GM12878 (cell line): ENCODE results near the gene STK39. TPM values are rescaled to one million over a fixed set of nuclear protein-coding genes. Genes with fewer than 3 reads are reported as not detected.

Experiments
- ATAC-seq: fragments of 200-7000 bp; cut with Tn5 transposase; 3 replicates; pipeline ENCODE4 v1.9.1; 2020; ENCODE audit warnings: mild to moderate bottlenecking, moderate library complexity
- BruUV-seq: library from RNA; stranded (reverse); fragments of 400-500 nt; replicated peaks from 2 replicates; lab custom pipeline; 2021; lab: Mats Ljungman, UMichigan
- CTCF ChIA-PET: fragments of 300-600 bp; sonication (Branson Sonifier 250); formaldehyde crosslinking; extraction: SDS; loops from one replicate; lab custom pipeline; 2021; ENCODE audit warnings: inconsistent platforms; lab: Yijun Ruan, JAX
- POLR2A ChIA-PET: fragments of 350-600 bp; formaldehyde crosslinking; extraction: SDS; loops from one replicate; lab custom pipeline; 2021; ENCODE audit warnings: inconsistent platforms; lab: Charles Lee
- RAD21 ChIA-PET: fragments of 300-600 bp; sonication (Branson Sonifier 250); formaldehyde crosslinking; loops from one replicate; lab custom pipeline; 2023; ENCODE audit warnings: antibody characterized with exemption; ENCODE audit not compliant: unreplicated experiment; lab: Charles Lee
- SMC1A ChIA-PET: fragments of 300-600 bp; sonication (Branson Sonifier 250); formaldehyde crosslinking; loops from one replicate; lab custom pipeline; 2023; ENCODE audit not compliant: unreplicated experiment, uncharacterized antibody; lab: Charles Lee
- DNase-seq: peaks from one replicate; pipeline ENCODE4 v3.0.0-alpha.2; 2011; ENCODE audit warnings: low read depth, low spot score
- FAIRE-seq: peaks from 3 replicates; lab custom pipeline; 2011; peaks lifted over from hg19 to GRCh38; lab: Jason Lieb, UNC
- H2AFZ ChIP-seq: 2 replicates; pipeline ENCODE4 v1.6.0; 2011; ENCODE audit warnings: low read depth, low read length, control low read depth; ENCODE audit not compliant: control insufficient read depth
- H3K27ac ChIP-seq: 2 replicates; pipeline ENCODE4 v1.5.1; 2011; ENCODE audit warnings: control low read depth; ENCODE audit not compliant: control insufficient read depth, insufficient read depth
- H3K27me3 ChIP-seq, 2 experiments: replicated peaks in 1 of 2; 2 replicates each; pipeline versions ENCODE4 v1.6.0 to v1.6.1; 2011; ENCODE audit warnings: low read length in 1 of 2; ENCODE audit not compliant: control insufficient read depth in 2 of 2, insufficient read depth in 2 of 2
- H3K36me3 ChIP-seq, 2 experiments: 2 replicates each; pipeline ENCODE4 v1.5.1; 2011; ENCODE audit warnings: low read length in 1 of 2; ENCODE audit not compliant: control insufficient read depth in 2 of 2, insufficient read depth in 2 of 2
- H3K4me1 ChIP-seq: 2 replicates; pipeline ENCODE4 v1.6.1; 2011; ENCODE audit warnings: mild to moderate bottlenecking, low read length, moderate library complexity, mixed read lengths; ENCODE audit not compliant: control insufficient read depth, insufficient read depth
- H3K4me2 ChIP-seq: 2 replicates; pipeline ENCODE4 v1.6.0; 2011; ENCODE audit warnings: control low read depth; ENCODE audit not compliant: control insufficient read depth, insufficient read depth
- H3K4me3 ChIP-seq: fragments of 200-600 bp; sonication (generic); 2 replicates; pipeline ENCODE4 v1.5.1; 2016
- H3K79me2 ChIP-seq: 2 replicates; pipeline ENCODE4 v1.6.0; 2011; ENCODE audit warnings: low read length; ENCODE audit not compliant: control insufficient read depth, insufficient read depth
- H3K9ac ChIP-seq: 2 replicates; pipeline ENCODE4 v1.8.0; 2011; ENCODE audit warnings: low read length, control low read depth, mixed read lengths; ENCODE audit not compliant: control insufficient read depth, insufficient read depth
- H3K9me3 ChIP-seq: replicated peaks from 3 replicates; pipeline ENCODE4 v1.5.1; 2011; ENCODE audit warnings: mild to moderate bottlenecking, low read length; ENCODE audit not compliant: control insufficient read depth, insufficient read depth
- H4K20me1 ChIP-seq: 2 replicates; pipeline ENCODE4 v1.6.0; 2011; ENCODE audit not compliant: control insufficient read depth, insufficient read depth
- BCL11A ChIP-seq: IDR thresholded peaks from 2 replicates; pipeline ENCODE4 v1.6.1; 2011; ENCODE audit warnings: low read depth, low read length
- BHLHE40 ChIP-seq, 2 experiments: fragments of 450-650 bp in 1 of 2; IDR thresholded peaks; 2 replicates each; pipeline ENCODE4 v1.6.1; 2011 to 2017; ENCODE audit warnings: low read depth in 2 of 2, borderline replicate concordance in 1 of 2, improper control_type of control experiment in 1 of 2, low read length in 1 of 2, mild to moderate bottlenecking in 1 of 2
- BMI1 ChIP-seq: fragments of 450-650 bp; IDR thresholded peaks from 2 replicates; pipeline ENCODE4 v1.6.1; 2016; ENCODE audit warnings: mild to moderate bottlenecking, moderate library complexity, borderline replicate concordance
- HDAC6 ChIP-seq: fragments of 200-600 bp; sonication (generic); IDR thresholded peaks from one replicate; pipeline ENCODE4 v1.8.0; 2017; ENCODE audit warnings: antibody characterized with exemption; ENCODE audit not compliant: unreplicated experiment
- MTA2 ChIP-seq: fragments of 450-650 bp; IDR thresholded peaks from 2 replicates; pipeline ENCODE4 v1.6.1; 2016; ENCODE audit warnings: low read depth, mild to moderate bottlenecking, moderate library complexity
- POLR2AphosphoS5 ChIP-seq: IDR thresholded peaks from 2 replicates; pipeline ENCODE4 v1.6.1; 2011; ENCODE audit warnings: mild to moderate bottlenecking, low read length, inconsistent platforms
- RCOR1 ChIP-seq: conservative IDR thresholded peaks from 2 replicates; pipeline ENCODE4 v1.6.1; 2012; ENCODE audit warnings: low read depth, low read length, improper control_type of control experiment
- TARDBP ChIP-seq: IDR thresholded peaks from 2 replicates; pipeline ENCODE4 v1.6.1; 2016; ENCODE audit warnings: borderline replicate concordance
- WGBS: methylation state at CpG from one replicate; pipeline ENCODE4 v1.1.6; 2016; ENCODE audit warnings: low lambda C conversion rate; ENCODE audit not compliant: insufficient replicate concordance, insufficient coverage; ENCODE audit errors: missing lambda C conversion rate; 5-methylcytosine and 5-hydroxymethylcytosine counted together
- in situ Hi-C: fragments of 300-500 bp; cut with MboI; formaldehyde crosslinking; loops from 9 replicates; pipeline ENCODE4 v1.14.3; 2018; ENCODE audit warnings: mixed read lengths
- intact Hi-C: fragments of 100-400 bp; cut with micrococcal nuclease; formaldehyde crosslinking; loops from one replicate; pipeline ENCODE4 v1.14.2; 2022; ENCODE audit not compliant: unreplicated experiment
- polyA plus RNA-seq, 11 experiments: library from polyadenylated mRNA; depleted of rRNA in 4 of 11; unstranded in 6 of 11; stranded (reverse) in 5 of 11; fragments of >200 nt; fragmentation: Nextera tagmentation in 4 of 11; fragmentation: Illumina TruSeq in 1 of 11; extraction: Ambion mirVana in 4 of 11; extraction: Trizol in 1 of 11; gene quantifications; 1 replicate in 1 of 11; 2 replicates in 10 of 11; pipeline versions ENCODE4 v1.2.1 to v1.2.3, GENCODE V29; 2011 to 2016; ENCODE audit warnings: inconsistent platforms in 2 of 11, missing spikeins in 2 of 11, low read depth in 1 of 11
- total RNA-seq, 4 experiments: library from RNA; depleted of rRNA in 3 of 4; stranded (reverse); fragments of >200 nt in 3 of 4; fragmentation: Illumina TruSeq in 1 of 4; extraction: Trizol in 1 of 4; gene quantifications; 2 replicates each; pipeline versions ENCODE4 v1.2.1 to v1.2.3, GENCODE V29; 2013 to 2021

The STK39 gene
- total and polyA plus RNA-seq, 10 of the 15 experiments (the other 5 are each of a cell fraction or from before 2014, with no cell fraction given): 0.03 to 0.21 (median 0.07) TPM; not detected in 5

DNA sequence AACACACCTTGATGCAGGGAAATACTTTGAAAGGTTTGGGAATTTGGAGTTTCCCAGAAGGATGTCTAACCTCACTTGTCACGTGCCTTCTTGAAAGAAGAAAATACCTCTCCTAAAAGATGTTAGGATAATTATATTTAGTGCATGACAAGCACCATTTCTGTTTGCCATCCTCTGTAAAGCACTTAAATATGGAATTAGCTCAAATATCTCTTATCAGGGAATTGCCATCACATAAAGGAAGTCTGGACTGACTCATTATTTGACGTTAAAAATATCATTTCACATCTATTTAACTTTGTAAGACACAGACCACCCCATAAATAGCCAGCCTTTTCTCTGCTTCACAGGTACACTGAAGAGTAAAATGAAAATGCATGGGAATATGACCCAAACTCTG lies 140.1 kb downstream of the STK39 start:
- intact Hi-C loops: no loop called here
- POLR2A ChIA-PET: no interaction called here
- no peak for TF ChIP-seq TARDBP
- no peak for TF ChIP-seq BMI1
- TF ChIP-seq BHLHE40 (IDR thresholded peaks at IDR 0.05; ENCODE audit: borderline replicate concordance in 1 of 2, low read depth in 2 of 2, low read length in 1 of 2): no peak
- no peak for TF ChIP-seq MTA2
- TF ChIP-seq POLR2AphosphoS5: no peak
- TF ChIP-seq HDAC6: no peak
- TF ChIP-seq BCL11A: no peak
- TF ChIP-seq RCOR1: no peak
- TF ChIP-seq, all 136 proteins: peak for 0
- ChIA-PET CTCF (interaction anchor here (7.2 kb wide), 1 partner anchor 12 kb away, joined by 57 read pairs; no protein-coding TSS in a partner anchor), SMC1A (interaction anchor here (0.9 kb wide), 1 partner anchor 11 kb away, joined by 3 read pairs; no protein-coding TSS in a partner anchor), RAD21 (no interaction called here)
- no TSS peak for BruUV-seq
- FAIRE-seq: no peak
- Histone ChIP-seq H4K20me1 (no peaks in the 10 kb centered on the region), H3K9ac (no peak overlapping the region), H3K27ac (no peak overlapping the region), H3K79me2 (no peaks in the 10 kb centered on the region), H3K27me3 (no peaks in the 10 kb centered on the region), H3K4me2 (no peak overlapping the region), H3K4me3 (no peak overlapping the region), H3K9me3 (no peaks in the 10 kb centered on the region), H3K4me1 (no peaks in the 10 kb centered on the region), H2AFZ (no peak overlapping the region), H3K36me3 (no peaks in the 10 kb centered on the region)
- 10% methylated on average over 2 of the region's 2 CpGs for WGBS
- no peak for DNase-seq
- in situ Hi-C loops: no loop called here
- no peak for ATAC-seq
